ACHN (cell line): ENCODE results near the gene MPND.
A peak's percentile ranks its signal among the peaks of the same experiment; 100 is the strongest.

Source experiments
- DNase-seq: peaks from one replicate; pipeline ENCODE4 v3.0.0-alpha.2; 2015
- in situ Hi-C: cut with HindIII; loops from 2 replicates; pipeline ENCODE4 v1.10.0; 2017; ENCODE audit warnings: low sequenced_read_pairs, low pct_ligation_motif_present, low pct_unique_long_range_greater_than_20kb

Gene MPND

GRCh38 chr19:4373601-4374497, 30.5 kb downstream of the MPND start:
- in situ Hi-C loops = no loop called here
- DNase-seq = no peak

- peak; percentile 84 for DNase-seq
- in situ Hi-C loops = no loop called here
These were observed 31.3 kb downstream of the MPND start for GRCh38 chr19:4374498-4375163.

GRCh38 chr19:4375164-4376027, 32.0 kb downstream of the MPND start:
- in situ Hi-C loops = no loop called here
- peak; percentile 78 for DNase-seq

GRCh38 chr19:4376028-4376670, 32.8 kb downstream of the MPND start:
- no peak for DNase-seq
- in situ Hi-C loops = no loop called here

DNA sequence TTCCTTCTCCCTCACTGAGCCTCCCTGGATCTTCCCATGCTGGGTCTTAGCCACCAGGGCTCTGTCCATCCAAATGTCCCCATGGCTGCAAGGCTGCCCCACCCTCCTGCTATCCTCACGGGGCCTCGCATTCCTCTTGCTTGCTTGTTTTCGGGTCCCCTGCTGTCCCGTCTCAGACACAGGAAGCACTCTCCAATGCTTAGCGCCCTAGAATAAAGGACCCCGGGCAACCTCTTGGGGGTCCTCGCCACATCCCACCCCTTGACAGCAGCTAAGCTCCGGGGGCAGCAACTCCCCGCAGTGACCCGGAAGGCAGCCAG, 33.3 kb downstream of the MPND start:
- in situ Hi-C loops = no loop called here
- no peak for DNase-seq

DNA sequence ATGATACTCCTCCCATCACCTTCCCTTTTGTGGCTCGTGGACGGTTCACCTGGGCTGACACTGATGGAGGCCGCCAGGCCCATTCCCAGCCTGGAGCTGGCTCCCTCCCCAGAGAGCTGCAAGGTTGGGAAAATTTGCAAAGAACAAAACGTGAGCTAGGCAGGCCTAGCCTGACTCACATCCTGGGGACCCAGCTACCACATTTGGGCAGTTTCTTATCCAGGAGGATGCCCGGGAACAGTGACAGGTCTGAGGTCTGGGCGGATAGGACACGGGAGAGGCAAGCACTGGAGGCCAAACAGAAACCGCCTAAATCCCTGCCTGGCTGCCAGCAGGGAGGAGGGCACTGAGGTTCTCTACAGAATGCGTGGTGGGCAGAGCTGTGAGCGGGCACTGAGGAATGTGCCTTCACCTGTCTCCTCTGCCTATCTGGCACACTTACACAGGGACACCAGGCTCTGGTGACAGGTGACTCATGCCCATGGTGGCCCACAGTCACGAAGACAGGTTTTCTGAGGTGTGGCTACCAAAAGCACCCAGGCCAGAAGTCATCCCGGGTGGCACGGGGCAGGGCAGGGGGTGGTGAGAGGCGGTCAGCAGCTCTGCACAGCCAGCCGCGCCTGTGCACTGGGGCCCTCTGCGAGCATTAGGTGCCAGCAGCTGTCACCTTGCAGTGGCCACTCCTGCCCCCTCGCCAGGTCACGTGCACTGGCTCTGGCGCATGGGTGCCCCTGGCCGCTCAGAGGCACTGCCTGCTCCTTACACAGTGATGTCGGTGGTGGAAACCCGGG, 33.8 kb downstream of the MPND start:
- no peak for DNase-seq
- in situ Hi-C loops = no loop called here

DNA sequence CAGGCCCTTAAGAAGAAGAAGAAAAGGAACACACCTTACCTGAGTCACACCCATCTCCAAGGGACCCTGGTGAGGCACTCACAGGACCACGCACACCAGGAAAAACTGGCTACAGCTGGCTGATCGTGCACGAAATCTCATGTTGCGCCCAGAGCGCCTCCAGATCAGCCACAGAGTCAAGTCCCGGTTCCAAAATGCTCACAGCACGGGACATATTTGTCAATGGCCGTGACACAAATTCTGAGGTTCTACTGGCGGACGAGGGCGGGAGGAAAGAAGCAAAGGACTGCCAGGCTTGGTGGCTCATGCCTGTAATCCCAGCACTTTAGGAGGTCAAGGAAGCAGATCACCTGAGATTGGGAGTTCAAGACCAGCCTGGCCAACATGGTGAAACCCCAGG, 35.5 kb downstream of the MPND start:
- in situ Hi-C loops = no loop called here
- no peak for DNase-seq

DNA sequence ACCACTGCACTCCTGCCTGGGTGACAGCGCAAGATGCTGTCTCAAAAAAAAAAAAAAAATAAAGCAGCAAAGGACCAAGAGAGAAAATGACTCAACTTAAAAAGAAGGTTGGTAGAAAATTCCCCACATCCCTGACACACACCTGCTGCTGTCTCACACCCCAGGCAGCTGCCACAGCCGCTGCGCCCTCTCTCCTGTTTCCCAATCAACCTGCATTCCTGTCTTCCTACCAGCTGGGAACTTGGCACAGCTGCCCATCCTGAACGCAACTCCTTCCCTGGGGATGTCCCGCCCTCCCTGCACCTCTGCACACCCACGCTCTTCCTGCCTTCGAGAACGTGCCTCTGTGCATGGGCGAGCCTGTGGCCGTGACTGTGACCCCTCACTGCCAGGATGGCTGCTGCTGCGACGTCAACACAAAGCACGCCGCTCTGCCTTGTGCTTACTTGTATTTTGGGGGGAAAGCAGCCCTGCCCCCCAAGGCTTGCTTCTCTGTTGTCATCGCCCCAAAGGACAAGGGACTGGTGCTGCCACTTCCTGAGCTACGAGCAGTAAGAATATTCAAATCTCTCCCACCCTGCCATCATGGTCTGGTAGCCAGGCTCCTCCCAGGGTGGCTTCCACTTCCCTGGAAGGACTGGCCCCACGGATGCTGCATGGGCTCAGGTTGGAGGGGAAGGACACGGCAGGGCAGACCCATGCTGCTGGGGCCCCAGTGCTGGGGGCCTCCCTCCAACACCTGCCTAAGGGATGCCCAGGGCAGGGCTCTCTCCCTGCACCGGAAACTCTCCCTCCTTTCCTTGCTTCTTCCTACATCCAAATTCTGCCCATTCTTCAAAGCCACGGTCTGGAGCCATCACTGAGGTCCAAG, 36.3 kb downstream of the MPND start:
- peak; percentile 73 for DNase-seq
- in situ Hi-C loops = no loop called here

DNA sequence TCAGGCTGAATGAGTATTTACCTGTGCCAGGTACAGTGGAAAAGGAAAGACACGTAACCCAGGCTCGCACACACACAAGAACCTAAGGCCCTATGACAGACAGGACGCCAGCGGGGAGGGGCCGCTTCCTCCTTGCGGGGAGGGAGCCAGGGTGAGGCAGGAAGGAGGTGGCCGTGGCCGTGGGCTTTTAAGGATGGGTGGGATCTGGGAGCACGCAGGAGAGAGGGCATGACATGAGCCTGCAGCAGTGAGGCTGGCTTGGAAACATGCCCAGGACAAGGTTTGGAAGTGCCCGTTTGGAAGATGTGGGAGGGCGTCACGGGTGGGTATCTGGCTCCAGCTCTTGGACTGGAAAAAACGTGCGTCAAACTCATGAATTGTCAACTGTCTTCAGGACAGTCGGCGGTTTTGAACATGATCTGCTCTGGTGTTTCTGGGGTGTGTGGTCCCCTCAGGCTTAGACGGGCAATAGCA, 36.9 kb downstream of the MPND start:
- in situ Hi-C loops = no loop called here
- DNase-seq = no peak

- no peak for DNase-seq
- in situ Hi-C loops = no loop called here
These were observed 42.1 kb downstream of the MPND start for GRCh38 chr19:4385291-4386040.

- in situ Hi-C loops = no loop called here
- DNase-seq = no peak
These were observed 42.9 kb downstream of the MPND start for GRCh38 chr19:4386041-4386782.

DNA sequence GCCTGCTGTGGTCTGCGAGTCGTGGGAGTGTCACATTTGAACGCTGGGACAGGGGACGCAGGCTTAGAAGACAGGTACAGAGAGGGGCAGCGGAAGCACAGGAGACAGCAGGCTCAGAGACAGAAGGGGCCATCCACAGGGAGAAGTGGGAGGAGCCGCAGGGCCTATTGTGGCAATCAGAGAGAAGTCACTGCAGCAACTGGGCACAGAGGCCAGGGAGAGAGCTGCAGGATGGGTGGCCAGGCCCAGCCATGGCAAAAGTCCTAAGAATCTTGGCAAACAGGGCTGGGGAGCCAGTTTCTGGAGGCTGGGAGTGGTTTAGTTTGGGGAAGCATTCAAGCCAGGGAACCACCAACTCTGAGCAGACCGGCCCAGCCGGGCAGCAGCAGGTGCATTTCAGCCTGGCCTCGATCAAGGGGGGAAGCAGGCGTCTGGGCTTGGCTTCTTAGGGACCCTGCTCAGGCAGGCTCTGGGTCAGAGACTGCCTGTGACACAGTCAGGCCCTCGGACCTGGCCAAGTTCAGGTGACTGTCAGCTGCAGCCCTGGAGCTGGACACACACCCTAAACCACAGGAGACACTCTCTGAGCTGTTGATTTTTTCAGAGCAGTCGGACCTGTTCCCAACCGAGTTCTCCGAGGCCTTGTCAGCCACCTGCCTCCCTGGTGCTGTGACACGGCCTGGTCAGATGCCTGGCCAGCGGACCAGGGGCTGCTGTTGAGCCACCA, 45.1 kb downstream of the MPND start:
- in situ Hi-C loops = no loop called here
- DNase-seq = no peak

GRCh38 chr19:4389064-4389375, 45.7 kb downstream of the MPND start:
- DNase-seq = no peak
- in situ Hi-C loops = no loop called here

DNA sequence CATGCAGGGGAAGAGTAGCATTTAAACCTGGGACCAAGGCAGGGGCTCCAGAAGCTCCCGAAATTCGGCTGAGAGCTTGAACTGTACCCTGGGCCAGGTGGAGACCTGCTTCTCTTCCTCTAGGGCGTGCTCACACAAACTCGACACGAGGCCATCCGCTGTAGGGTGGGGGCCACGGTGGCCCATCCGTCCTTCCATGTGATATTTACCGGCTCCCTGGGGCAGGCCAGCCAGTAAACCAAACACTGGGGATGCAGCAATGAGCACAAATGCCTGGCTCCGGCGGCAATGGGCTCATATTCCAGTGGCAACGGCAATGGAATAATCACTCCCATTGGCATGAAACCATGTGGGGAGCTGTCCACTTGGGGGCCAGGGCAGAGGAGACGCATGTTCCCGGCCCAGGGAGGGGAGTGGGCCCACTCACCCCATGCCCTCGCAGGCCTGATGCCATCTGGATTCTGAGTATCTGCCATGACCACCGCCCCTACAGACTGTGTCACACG, 46.2 kb downstream of the MPND start:
- in situ Hi-C loops = no loop called here
- no peak for DNase-seq

- DNase-seq = no peak
- in situ Hi-C loops = no loop called here
These were observed 46.7 kb downstream of the MPND start for GRCh38 chr19:4390017-4390566.
